HL-60 (cell line): ENCODE results near the gene TMEM184A.

Experiments
- DNase-seq, 2 experiments: peaks; one replicate each; pipeline ENCODE4 v3.0.0-alpha.2; 2010 to 2020; ENCODE audit warnings: low read depth in 1 of 2, low spot score in 1 of 2
- H3K27ac ChIP-seq: fragments of 250-450 bp; sonication (Bioruptor Pico); replicated peaks from 2 replicates; pipeline ENCODE4 v1.5.1; 2020; ENCODE audit warnings: mild to moderate bottlenecking, moderate library complexity
- H3K27me3 ChIP-seq: fragments of 250-450 bp; sonication (Bioruptor Pico); 2 replicates; pipeline ENCODE4 v1.5.1; 2021; ENCODE audit warnings: mild to moderate bottlenecking, moderate library complexity; ENCODE audit not compliant: insufficient read depth, poor library complexity, severe bottlenecking
- H3K4me3 ChIP-seq: replicated peaks from 2 replicates; pipeline ENCODE4 v1.5.1; 2011; ENCODE audit warnings: mild to moderate bottlenecking, control low read depth, low read length; ENCODE audit not compliant: insufficient read depth
- GABPA ChIP-seq: IDR thresholded peaks from 2 replicates; pipeline ENCODE4 v1.6.1; 2012; ENCODE audit warnings: low read depth
- POLR2AphosphoS5 ChIP-seq: IDR thresholded peaks from 2 replicates; pipeline ENCODE4 v1.6.1; 2012; ENCODE audit warnings: low read depth
- SPI1 ChIP-seq: IDR thresholded peaks from 2 replicates; pipeline ENCODE4 v1.6.1; 2012; ENCODE audit warnings: low read depth, mild to moderate bottlenecking, borderline replicate concordance
- TF ChIP-seq, protein P1 (sequence below): IDR thresholded peaks from 2 replicates; pipeline ENCODE4 v1.6.1; 2012; ENCODE audit warnings: low read depth; ENCODE audit not compliant: insufficient replicate concordance
- TF ChIP-seq, protein P2 (sequence below): IDR thresholded peaks from one replicate; pipeline ENCODE4 v1.5.1; 2011; ENCODE audit warnings: low read length, control low read depth, inconsistent platforms; ENCODE audit not compliant: insufficient read depth

TMEM184A gene

DNA sequence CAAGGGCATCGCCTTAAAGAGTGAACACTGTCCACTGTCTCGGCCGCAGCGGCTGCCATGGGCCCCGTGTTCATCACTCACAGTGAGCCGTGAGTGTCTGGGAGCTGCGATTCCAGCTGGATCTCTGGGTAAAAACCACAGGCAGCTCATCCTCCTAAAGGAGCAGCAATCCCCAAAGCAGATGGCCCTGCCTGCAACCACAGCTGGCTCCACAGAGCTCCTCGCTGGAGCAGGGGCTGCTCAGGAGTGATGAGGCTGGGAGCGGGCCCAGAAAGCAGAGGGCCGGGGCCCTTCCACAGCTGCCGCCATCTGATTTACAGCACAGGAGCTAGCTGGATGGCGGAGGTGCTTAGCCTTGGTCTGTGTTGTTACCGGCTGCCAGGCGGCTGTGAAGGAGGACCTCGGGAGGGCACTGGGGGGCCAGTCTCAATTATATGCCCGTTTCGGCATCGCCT is 6.6 kb upstream of the TMEM184A start:
- Histone ChIP-seq H3K4me3 (no peak overlapping the region), H3K27me3 (no peaks in the 10 kb centered on the region), H3K27ac (no peak overlapping the region)
- no peak for DNase-seq
- TF ChIP-seq, protein P1, sequence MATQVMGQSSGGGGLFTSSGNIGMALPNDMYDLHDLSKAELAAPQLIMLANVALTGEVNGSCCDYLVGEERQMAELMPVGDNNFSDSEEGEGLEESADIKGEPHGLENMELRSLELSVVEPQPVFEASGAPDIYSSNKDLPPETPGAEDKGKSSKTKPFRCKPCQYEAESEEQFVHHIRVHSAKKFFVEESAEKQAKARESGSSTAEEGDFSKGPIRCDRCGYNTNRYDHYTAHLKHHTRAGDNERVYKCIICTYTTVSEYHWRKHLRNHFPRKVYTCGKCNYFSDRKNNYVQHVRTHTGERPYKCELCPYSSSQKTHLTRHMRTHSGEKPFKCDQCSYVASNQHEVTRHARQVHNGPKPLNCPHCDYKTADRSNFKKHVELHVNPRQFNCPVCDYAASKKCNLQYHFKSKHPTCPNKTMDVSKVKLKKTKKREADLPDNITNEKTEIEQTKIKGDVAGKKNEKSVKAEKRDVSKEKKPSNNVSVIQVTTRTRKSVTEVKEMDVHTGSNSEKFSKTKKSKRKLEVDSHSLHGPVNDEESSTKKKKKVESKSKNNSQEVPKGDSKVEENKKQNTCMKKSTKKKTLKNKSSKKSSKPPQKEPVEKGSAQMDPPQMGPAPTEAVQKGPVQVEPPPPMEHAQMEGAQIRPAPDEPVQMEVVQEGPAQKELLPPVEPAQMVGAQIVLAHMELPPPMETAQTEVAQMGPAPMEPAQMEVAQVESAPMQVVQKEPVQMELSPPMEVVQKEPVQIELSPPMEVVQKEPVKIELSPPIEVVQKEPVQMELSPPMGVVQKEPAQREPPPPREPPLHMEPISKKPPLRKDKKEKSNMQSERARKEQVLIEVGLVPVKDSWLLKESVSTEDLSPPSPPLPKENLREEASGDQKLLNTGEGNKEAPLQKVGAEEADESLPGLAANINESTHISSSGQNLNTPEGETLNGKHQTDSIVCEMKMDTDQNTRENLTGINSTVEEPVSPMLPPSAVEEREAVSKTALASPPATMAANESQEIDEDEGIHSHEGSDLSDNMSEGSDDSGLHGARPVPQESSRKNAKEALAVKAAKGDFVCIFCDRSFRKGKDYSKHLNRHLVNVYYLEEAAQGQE: no peak
- TF ChIP-seq, protein P2, sequence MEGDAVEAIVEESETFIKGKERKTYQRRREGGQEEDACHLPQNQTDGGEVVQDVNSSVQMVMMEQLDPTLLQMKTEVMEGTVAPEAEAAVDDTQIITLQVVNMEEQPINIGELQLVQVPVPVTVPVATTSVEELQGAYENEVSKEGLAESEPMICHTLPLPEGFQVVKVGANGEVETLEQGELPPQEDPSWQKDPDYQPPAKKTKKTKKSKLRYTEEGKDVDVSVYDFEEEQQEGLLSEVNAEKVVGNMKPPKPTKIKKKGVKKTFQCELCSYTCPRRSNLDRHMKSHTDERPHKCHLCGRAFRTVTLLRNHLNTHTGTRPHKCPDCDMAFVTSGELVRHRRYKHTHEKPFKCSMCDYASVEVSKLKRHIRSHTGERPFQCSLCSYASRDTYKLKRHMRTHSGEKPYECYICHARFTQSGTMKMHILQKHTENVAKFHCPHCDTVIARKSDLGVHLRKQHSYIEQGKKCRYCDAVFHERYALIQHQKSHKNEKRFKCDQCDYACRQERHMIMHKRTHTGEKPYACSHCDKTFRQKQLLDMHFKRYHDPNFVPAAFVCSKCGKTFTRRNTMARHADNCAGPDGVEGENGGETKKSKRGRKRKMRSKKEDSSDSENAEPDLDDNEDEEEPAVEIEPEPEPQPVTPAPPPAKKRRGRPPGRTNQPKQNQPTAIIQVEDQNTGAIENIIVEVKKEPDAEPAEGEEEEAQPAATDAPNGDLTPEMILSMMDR: no peak
- TF ChIP-seq POLR2AphosphoS5 (no peak), SPI1 (no peak), GABPA (no peak)

DNA sequence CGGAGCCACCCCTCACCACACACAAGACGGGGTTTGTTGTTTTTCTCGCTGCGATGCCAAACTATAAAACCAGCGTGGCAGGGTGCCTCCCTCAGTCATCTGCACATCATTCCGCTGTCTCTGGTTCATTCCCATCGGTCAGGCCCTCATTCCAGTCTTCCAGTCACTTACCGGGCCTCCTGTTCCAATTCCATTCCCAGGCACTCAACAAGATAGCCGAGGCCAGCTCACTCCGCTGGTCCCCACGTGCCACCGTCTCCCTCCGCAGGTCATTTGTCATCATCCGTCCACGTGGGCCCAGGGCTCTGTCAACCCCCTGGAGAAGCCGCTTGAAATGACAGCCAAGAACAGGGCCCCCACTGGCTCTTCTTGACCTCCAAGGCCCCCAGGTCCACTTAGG is 6.1 kb upstream of the TMEM184A start:
- H3K27ac ChIP-seq: no peak overlapping the region
- H3K4me3 ChIP-seq: no peak overlapping the region
- no peaks in the 10 kb centered on the region for H3K27me3 ChIP-seq
- TF ChIP-seq, protein P2: no peak
- TF ChIP-seq POLR2AphosphoS5 (no peak), GABPA (no peak), SPI1 (no peak)
- TF ChIP-seq, protein P1: no peak
- DNase-seq: no peak

DNA sequence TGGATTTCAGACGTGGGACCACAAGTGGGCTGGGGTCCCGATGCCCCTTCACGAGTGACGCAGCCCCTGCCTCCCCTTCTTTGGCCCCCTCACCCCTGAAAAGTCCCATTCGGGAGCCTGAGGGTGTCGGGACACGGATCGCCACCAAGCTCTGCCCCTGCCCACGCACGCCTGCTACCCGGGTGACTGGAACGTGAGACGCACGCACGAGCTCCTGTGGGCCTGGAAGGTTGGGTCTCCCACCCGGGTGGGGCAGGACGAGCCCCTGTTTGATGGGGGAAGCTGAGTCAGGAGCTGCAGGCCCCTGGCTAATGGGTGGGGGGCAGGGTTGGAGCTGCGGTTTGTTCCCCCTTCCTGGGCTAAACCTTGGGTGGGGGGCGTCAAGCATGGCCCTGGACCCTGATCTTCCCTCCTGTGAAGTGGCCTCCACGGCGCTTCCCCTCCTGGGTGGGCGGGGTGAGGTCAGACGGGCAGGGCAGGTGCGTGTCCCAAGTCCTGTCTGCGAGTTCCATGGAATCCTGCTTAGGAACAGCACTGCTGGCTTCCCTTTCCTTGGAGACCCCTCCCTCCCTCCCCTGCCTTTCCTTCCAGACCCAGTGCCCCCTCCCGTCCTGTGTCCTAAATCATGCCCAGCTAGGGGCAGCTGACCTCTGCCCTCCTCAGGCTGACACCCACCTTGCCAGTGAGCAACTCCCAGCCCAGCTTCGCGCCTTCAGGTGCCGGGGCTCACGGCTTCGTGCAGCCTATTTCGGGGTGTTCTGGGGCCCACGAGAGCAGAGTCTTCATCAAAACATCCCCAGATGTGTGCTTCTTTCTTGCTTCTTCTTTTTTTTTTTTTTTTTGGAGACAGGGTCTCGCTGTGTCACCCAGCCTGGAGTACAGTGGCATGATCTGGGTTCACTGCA is 5.3 kb upstream of the TMEM184A start:
- Histone ChIP-seq H3K27ac (no peak overlapping the region), H3K27me3 (no peaks in the 10 kb centered on the region), H3K4me3 (no peak overlapping the region)
- no peak for DNase-seq
- TF ChIP-seq POLR2AphosphoS5 (no peak), SPI1 (no peak), GABPA (no peak)
- TF ChIP-seq, protein P1: no peak
- TF ChIP-seq, protein P2: no peak
